Stimulated activated memory B cell treated with anti-CD40 and anti-IgM and Interleukin-4, amounts not matched to agents 10 μg/mL and 1 μg/mL and 100 μg/mL, for 72 hours (primary cell): ENCODE results near the gene PPP5C.
"Not testable (repeated sequence)": the region's sequence is repeated elsewhere in the genome, so short reads cannot be mapped to it uniquely, and the experiment has no call there.

ENCODE experiments used
- ATAC-seq: fragments of 150-1000 bp; cut with Tn5 transposase; 2 replicates; pipeline ENCODE4 v1.10.0; 2021
- H3K27ac Mint-ChIP-seq: one replicate; pipeline ENCODE4 v1.8.0; 2022; ENCODE audit warnings: mild to moderate bottlenecking, mixed read lengths
- H3K27me3 Mint-ChIP-seq: one replicate; pipeline ENCODE4 v1.8.0; 2022; ENCODE audit warnings: mixed read lengths
- H3K36me3 Mint-ChIP-seq: one replicate; pipeline ENCODE4 v1.8.0; 2022; ENCODE audit warnings: mixed read lengths
- H3K4me1 Mint-ChIP-seq: one replicate; pipeline ENCODE4 v1.8.0; 2022; ENCODE audit warnings: mixed read lengths
- H3K4me3 Mint-ChIP-seq: one replicate; pipeline ENCODE4 v1.8.0; 2022; ENCODE audit warnings: mild to moderate bottlenecking, moderate library complexity, mixed read lengths
- H3K9me3 Mint-ChIP-seq: one replicate; pipeline ENCODE4 v1.8.0; 2022; ENCODE audit warnings: mixed read lengths

The PPP5C gene

GRCh38 chr19:46397801-46398479 is 51.1 kb downstream of the PPP5C start:
- H3K27ac Mint-ChIP-seq, H3K4me3 Mint-ChIP-seq, H3K9me3 Mint-ChIP-seq, ATAC-seq, H3K4me1 Mint-ChIP-seq, H3K36me3 Mint-ChIP-seq: not testable (repeated sequence)
- H3K27me3 Mint-ChIP-seq = peaks cover 25% of the 10 kb centered on the region

DNA sequence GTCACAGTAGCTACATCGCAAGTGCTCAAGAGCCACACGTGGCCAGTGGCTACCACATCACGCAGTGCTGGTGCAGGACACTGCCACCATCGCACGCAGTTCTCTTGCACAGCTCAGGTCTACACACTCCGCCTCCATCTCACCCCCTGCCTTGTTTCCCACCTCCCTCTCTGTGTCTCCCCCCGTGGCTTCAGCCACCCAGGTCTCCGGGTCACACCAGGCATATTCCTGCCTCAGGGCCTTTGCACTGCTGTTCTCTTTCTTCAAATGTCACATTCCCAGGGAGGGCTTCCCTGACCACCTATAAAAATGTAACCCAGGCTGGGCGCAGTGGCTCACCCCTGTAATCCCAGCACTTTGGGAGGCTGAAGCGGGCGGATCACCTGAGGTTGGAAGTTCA is 55.8 kb downstream of the PPP5C start:
- H3K36me3 Mint-ChIP-seq = no peaks in the 10 kb centered on the region
- no peak overlapping the region for H3K27ac Mint-ChIP-seq
- H3K4me1 Mint-ChIP-seq = peaks cover 22% of the 10 kb centered on the region
- peaks cover 66% of the 10 kb centered on the region for H3K27me3 Mint-ChIP-seq
- no peak for ATAC-seq
- no peak overlapping the region for H3K4me3 Mint-ChIP-seq
- no peaks in the 10 kb centered on the region for H3K9me3 Mint-ChIP-seq

GRCh38 chr19:46404055-46404752 is 57.3 kb downstream of the PPP5C start:
- peaks cover 27% of the 10 kb centered on the region for H3K4me1 Mint-ChIP-seq
- H3K9me3 Mint-ChIP-seq = no peaks in the 10 kb centered on the region
- H3K4me3 Mint-ChIP-seq = peak overlapping the region; percentile 32
- no peak overlapping the region for H3K27ac Mint-ChIP-seq
- H3K36me3 Mint-ChIP-seq = no peaks in the 10 kb centered on the region
- no peak for ATAC-seq
- H3K27me3 Mint-ChIP-seq = peaks cover 81% of the 10 kb centered on the region

DNA sequence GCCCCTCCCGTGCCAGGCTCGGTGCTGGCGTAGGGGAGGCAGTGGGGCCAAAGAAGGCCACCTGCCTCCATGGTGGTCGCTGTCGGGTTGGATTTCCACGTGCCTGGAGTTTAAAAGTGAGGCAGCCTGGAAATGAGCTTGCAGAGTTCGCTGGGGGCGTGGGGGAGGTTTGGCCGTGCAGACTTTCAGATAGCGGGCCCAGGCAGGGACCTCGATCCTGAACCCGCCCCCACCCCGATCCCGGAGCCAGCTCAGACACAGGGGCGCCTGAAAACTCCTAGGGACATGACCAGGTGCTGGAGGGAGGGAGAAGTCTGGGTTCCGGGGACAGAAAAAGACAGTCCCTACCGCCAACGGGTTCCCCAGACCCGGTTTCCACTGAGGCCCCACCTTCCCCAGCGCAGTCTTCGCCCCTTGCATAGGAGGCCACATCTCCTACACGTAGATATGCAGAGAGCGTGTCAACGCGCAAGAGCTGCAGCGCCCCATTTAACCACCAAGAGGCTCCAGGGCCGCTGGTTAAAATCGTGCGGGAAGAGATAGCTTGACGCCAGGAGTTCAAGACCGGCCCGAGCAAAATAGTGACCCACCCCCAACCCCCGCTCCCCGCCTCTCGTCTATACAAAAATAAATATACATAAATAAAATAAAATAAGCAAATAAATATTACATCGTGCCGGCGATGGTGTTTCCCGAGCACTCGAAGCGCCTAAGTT is 58.0 kb downstream of the PPP5C start:
- Mint-ChIP-seq H3K27me3 (peaks cover 84% of the 10 kb centered on the region), H3K4me3 (no peak overlapping the region), H3K9me3 (no peaks in the 10 kb centered on the region), H3K27ac (no peak overlapping the region), H3K36me3 (no peaks in the 10 kb centered on the region), H3K4me1 (peaks cover 27% of the 10 kb centered on the region)
- no peak for ATAC-seq

DNA sequence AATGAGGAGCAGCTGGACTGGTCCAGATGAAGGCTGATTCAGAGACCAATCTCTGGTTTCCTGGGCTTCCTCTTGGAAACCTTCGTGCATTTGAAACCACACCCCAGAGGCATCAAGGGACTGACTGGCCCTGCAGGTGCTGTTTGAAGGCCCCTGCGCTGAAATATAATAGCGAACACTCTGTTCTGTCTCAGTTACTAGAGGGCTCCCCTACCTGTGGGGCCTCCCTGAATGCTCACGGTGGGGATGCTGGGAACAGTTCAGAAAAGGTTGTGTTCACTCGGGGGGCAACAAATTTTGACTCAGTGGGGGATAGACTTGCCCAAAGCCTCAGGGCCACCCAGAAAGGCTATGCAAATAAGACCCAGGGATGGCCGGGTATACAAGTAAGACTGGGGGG is 60.1 kb downstream of the PPP5C start:
- Mint-ChIP-seq H3K4me3 (no peak overlapping the region), H3K4me1 (peaks cover 31% of the 10 kb centered on the region), H3K9me3 (no peaks in the 10 kb centered on the region), H3K27me3 (peaks cover 89% of the 10 kb centered on the region), H3K36me3 (no peaks in the 10 kb centered on the region), H3K27ac (no peak overlapping the region)
- ATAC-seq = no peak

DNA sequence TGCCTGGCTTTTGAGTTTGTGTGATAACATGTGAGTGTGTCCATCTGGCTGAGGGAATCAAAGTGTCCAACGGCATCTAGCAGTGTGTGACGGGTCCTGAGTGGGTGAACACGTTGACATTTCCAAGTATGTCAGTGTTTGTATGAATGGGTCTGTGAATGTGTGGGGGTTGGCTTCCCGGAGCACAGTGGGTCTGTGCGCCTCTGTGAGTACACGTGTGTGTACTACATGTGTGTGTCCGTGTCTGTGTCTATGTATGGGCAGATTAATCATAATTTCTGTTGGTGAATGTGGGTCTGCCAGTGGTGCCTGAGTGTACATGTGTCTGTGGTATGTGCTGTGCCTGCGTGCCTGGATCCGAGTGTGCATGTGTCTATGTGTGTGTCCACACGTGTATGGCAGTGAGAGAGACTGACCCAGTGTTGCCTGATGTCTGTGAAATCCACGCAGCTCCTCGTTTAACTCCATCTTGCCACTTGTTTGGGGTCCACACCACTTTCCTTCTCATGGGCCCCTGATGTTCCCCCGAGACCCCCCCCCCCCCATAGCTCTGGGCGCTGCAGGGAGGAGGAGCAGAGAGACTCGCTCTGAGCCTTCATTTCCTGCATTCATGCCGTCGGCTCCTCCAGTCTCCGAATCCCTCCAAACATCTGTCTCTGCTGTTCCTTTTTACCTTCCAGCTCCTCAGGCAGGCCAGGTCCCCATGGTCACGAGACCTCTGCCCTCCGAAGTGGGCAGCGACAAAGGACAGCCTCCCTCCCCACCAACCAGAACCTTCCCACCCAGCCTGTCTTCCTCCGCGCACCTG is 61.2 kb downstream of the PPP5C start:
- no peak overlapping the region for H3K4me3 Mint-ChIP-seq
- peaks cover 89% of the 10 kb centered on the region for H3K27me3 Mint-ChIP-seq
- H3K27ac Mint-ChIP-seq = no peak overlapping the region

DNA sequence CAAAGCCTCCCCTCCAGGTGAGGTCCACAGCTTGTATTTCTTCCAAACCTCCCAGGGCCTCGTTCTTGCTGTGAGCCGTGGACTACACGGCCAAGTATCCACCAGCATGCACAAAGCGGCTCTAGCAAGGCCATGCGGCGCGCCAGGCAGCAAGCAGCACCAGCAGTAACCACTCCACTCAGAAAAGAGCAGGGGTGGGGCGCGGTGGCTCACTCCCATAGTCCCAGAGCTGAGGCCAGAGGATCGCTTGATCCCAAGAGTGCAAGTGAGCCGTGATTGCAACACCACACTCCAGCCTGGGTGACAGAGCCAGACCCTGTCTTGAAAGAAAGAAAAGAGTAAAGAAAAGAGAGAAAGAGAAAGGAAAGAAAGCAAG is 61.8 kb downstream of the PPP5C start:
- no peaks in the 10 kb centered on the region for H3K9me3 Mint-ChIP-seq
- H3K27me3 Mint-ChIP-seq = peaks cover 89% of the 10 kb centered on the region
- no peak for ATAC-seq
- peaks cover 29% of the 10 kb centered on the region for H3K4me1 Mint-ChIP-seq
- no peak overlapping the region for H3K4me3 Mint-ChIP-seq
- no peaks in the 10 kb centered on the region for H3K36me3 Mint-ChIP-seq
- no peak overlapping the region for H3K27ac Mint-ChIP-seq

More for the DNA sequence above, 61.2 kb downstream of the PPP5C start:
- ATAC-seq = no peak
- H3K4me1 Mint-ChIP-seq = peaks cover 30% of the 10 kb centered on the region
- H3K9me3 Mint-ChIP-seq = no peaks in the 10 kb centered on the region
- no peaks in the 10 kb centered on the region for H3K36me3 Mint-ChIP-seq

- H3K9me3 Mint-ChIP-seq = no peaks in the 10 kb centered on the region
- no peak overlapping the region for H3K4me3 Mint-ChIP-seq
- ATAC-seq = no peak
- H3K36me3 Mint-ChIP-seq = no peaks in the 10 kb centered on the region
- H3K27me3 Mint-ChIP-seq = peaks cover 89% of the 10 kb centered on the region
- H3K27ac Mint-ChIP-seq = no peak overlapping the region
- peaks cover 24% of the 10 kb centered on the region for H3K4me1 Mint-ChIP-seq
Measured at GRCh38 chr19:46409191-46409590, 62.3 kb downstream of the PPP5C start.

- Mint-ChIP-seq H3K4me1 (peaks cover 17% of the 10 kb centered on the region), H3K36me3 (no peaks in the 10 kb centered on the region), H3K4me3 (no peak overlapping the region), H3K9me3 (no peaks in the 10 kb centered on the region), H3K27ac (no peak overlapping the region), H3K27me3 (peaks cover 93% of the 10 kb centered on the region)
- ATAC-seq = no peak
Measured at GRCh38 chr19:46410205-46411087, 63.6 kb downstream of the PPP5C start.

DNA sequence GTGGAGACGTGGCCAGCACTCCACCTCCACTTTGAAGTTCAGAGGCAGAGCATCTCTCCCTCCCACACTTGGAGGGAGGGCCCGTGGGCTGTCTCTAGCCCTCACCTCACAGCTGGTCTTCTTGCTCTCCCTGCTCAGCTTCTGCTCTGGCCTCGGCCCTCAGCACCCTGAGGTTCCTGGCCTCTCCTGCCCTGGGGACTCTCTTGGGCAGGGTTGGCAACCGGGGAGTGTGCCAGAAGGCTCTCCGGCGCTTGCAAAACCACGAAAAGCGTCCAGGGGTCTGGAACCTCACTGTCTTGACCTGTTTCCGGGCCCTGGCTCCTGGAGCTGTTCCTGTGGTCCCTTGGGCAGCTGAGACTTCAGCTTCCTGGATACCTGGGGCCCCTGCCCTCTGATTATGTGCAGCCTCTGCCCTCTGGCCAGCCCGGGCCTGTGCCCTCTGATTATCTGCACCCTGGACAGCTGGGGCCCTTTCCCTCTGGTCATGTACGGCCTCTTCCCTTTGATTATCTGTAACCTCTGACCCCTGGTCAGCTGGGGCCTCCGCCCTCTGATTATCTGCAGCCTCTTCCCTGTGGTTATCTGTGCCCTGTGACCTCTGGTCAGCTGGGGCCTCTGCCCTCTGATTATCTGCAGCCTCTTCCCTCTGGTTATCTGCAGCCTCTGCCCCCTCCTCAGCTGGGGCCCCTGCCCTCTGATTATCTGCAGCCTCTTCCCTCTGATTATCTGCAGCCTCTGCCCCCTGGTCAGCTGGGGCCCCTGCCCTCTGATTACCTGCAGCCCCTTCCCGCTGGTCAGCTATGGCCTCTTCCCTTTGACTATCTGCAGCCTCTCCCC is 64.4 kb downstream of the PPP5C start:
- Mint-ChIP-seq H3K27me3 (peaks cover 95% of the 10 kb centered on the region), H3K4me3 (no peak overlapping the region), H3K4me1 (peaks cover 23% of the 10 kb centered on the region), H3K27ac (no peak overlapping the region), H3K36me3 (no peaks in the 10 kb centered on the region), H3K9me3 (no peaks in the 10 kb centered on the region)
- ATAC-seq = no peak

GRCh38 chr19:46411925-46412649 is 65.2 kb downstream of the PPP5C start:
- no peaks in the 10 kb centered on the region for H3K9me3 Mint-ChIP-seq
- no peak overlapping the region for H3K4me3 Mint-ChIP-seq
- H3K36me3 Mint-ChIP-seq = no peaks in the 10 kb centered on the region
- H3K27ac Mint-ChIP-seq = no peak overlapping the region
- H3K27me3 Mint-ChIP-seq = peaks cover 95% of the 10 kb centered on the region
- peaks cover 23% of the 10 kb centered on the region for H3K4me1 Mint-ChIP-seq
- no peak for ATAC-seq

- ATAC-seq = no peak
- no peaks in the 10 kb centered on the region for H3K9me3 Mint-ChIP-seq
- H3K36me3 Mint-ChIP-seq = no peaks in the 10 kb centered on the region
- peaks cover 23% of the 10 kb centered on the region for H3K4me1 Mint-ChIP-seq
- H3K4me3 Mint-ChIP-seq = no peak overlapping the region
- H3K27ac Mint-ChIP-seq = no peak overlapping the region
- H3K27me3 Mint-ChIP-seq = peaks cover 90% of the 10 kb centered on the region
Measured at GRCh38 chr19:46412650-46413261, 65.9 kb downstream of the PPP5C start.
